Measurements from ENCODE around the gene C16orf90.

- TF ChIP-seq POLR2A (IDR thresholded peaks at IDR 0.05): no peak
- TF ChIP-seq POLR2AphosphoS5 (IDR thresholded peaks at IDR 0.05): no peak
- TF ChIP-seq CTCF (IDR thresholded peaks at IDR 0.05): no peak
Observed at GRCh38 chr16:3469736-3470135, 25.6 kb downstream of the C16orf90 start.
